HFF-Myc (cell line): Measurements from ENCODE around the gene DNAH8.

Experiments used
- DNase-seq: peaks from one replicate; pipeline ENCODE4 v3.0.0-alpha.2; 2011; ENCODE audit warnings: low read depth; ENCODE audit errors: extremely low read depth
- H3K4me3 ChIP-seq: replicated peaks from 2 replicates; pipeline ENCODE4 v1.5.1; 2011; ENCODE audit warnings: low read depth, mild to moderate bottlenecking, control low read depth, low read length
- CTCF ChIP-seq: IDR thresholded peaks from 2 replicates; pipeline ENCODE4 v1.5.1; 2012; ENCODE audit warnings: mild to moderate bottlenecking, low read depth, low read length, control low read depth; ENCODE audit errors: missing control alignments

Gene DNAH8

GRCh38 chr6:39079197-39080125 lies 364.4 kb downstream of the DNAH8 start:
- no peak for DNase-seq
- no peak for TF ChIP-seq CTCF

More at GRCh38 chr6:39079197-39080125, 364.4 kb downstream of the DNAH8 start:
- H3K4me3 ChIP-seq = no peak overlapping the region
